Colonic mucosa (tissue), 4 donors: Measurements from ENCODE around the gene ALKBH7. TPM values are rescaled to one million over a fixed set of nuclear protein-coding genes. Genes with fewer than 3 reads are reported as not detected.
"Not testable (repeated sequence)": the region's sequence is repeated elsewhere in the genome, so short reads cannot be mapped to it uniquely, and the experiment has no call there.

ENCODE experiments used
- DNase-seq: peaks from one replicate; pipeline ENCODE4 v3.0.0-alpha.2; 2020
- H3K27ac ChIP-seq: fragments of 200-600 bp; one replicate; pipeline ENCODE4 v1.8.0; 2021
- H3K27me3 ChIP-seq: fragments of 200-600 bp; one replicate; pipeline ENCODE4 v1.8.0; 2021
- H3K36me3 ChIP-seq: fragments of 200-600 bp; one replicate; pipeline ENCODE4 v1.8.0; 2021
- H3K4me1 ChIP-seq: fragments of 200-600 bp; one replicate; pipeline ENCODE4 v1.8.0; 2021; ENCODE audit warnings: mild to moderate bottlenecking
- H3K4me3 ChIP-seq: fragments of 200-600 bp; one replicate; pipeline ENCODE4 v1.8.0; 2021
- H3K9ac ChIP-seq, 2 donors: one replicate each; pipeline ENCODE4 v1.7.0; 2013; ENCODE audit warnings: control low read depth in 2 of 2, low read depth in 2 of 2, low read length in 2 of 2
- H3K9me3 ChIP-seq: fragments of 200-600 bp; one replicate; pipeline ENCODE4 v1.8.0; 2021
- intact Hi-C: fragments of 100-400 bp; cut with DNase I; formaldehyde crosslinking; loops from one replicate; pipeline ENCODE4 v1.14.1; 2022
- total RNA-seq, 2 donors: library from RNA; stranded (reverse); fragmentation: NEBNext Ultra II Directional in 1 of 2; extraction: Animal tissue kit (Norgen Biotek cat#: 25700) in 1 of 2; gene quantifications; one replicate each; pipeline ENCODE4 v1.2.1, GENCODE V29; 2021
- TF ChIP-seq, protein P1 (sequence below): fragments of 200-600 bp; IDR thresholded peaks from one replicate; pipeline ENCODE4 v1.8.0; 2022; ENCODE audit warnings: antibody characterized with exemption, mild to moderate bottlenecking
- donor health status: healthy.
- donor health status: DM: no; HTN: no; CAD: no.
- donor health status: DM: no; HTN: no; CAD: no.

The ALKBH7 gene
- total RNA-seq, 2 donors from 2014 or later: 135 to 150 TPM

DNA sequence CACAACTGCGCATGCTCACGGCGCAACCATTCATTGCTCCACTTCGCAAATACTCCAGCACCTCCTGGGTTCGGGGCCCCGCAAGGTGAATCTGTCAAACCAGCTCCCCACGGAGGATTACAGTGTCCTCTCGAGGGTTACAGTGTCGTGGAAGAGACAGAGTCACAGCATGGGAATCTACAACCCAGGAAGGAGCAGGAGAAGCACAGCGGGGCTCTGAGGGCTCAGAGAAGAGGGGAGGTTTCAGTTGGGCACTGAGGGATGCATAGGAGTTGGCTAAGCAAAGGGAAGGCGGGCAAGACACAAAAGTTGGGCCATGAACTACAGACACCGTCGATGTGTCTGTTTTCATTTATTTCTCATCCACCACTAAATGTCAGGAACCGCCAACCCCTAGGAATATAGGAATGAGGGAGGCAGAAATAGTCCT, 21.4 kb downstream of the ALKBH7 start:
- TF ChIP-seq, protein P1, sequence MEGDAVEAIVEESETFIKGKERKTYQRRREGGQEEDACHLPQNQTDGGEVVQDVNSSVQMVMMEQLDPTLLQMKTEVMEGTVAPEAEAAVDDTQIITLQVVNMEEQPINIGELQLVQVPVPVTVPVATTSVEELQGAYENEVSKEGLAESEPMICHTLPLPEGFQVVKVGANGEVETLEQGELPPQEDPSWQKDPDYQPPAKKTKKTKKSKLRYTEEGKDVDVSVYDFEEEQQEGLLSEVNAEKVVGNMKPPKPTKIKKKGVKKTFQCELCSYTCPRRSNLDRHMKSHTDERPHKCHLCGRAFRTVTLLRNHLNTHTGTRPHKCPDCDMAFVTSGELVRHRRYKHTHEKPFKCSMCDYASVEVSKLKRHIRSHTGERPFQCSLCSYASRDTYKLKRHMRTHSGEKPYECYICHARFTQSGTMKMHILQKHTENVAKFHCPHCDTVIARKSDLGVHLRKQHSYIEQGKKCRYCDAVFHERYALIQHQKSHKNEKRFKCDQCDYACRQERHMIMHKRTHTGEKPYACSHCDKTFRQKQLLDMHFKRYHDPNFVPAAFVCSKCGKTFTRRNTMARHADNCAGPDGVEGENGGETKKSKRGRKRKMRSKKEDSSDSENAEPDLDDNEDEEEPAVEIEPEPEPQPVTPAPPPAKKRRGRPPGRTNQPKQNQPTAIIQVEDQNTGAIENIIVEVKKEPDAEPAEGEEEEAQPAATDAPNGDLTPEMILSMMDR: no peak
- Histone ChIP-seq H3K9me3 (no peaks in the 10 kb centered on the region), H3K4me1 (peaks cover 8% of the 10 kb centered on the region), H3K27me3 (no peaks in the 10 kb centered on the region), H3K9ac (peak overlapping the region; percentile 89 to 90), H3K4me3 (peak overlapping the region; percentile 68), H3K36me3 (peaks cover 5% of the 10 kb centered on the region), H3K27ac (peak overlapping the region; percentile 87)
- intact Hi-C loops: no loop called here
- no peak for DNase-seq

GRCh38 chr19:6394831-6395230, 22.2 kb downstream of the ALKBH7 start:
- DNase-seq: no peak
- intact Hi-C loops: no loop called here
- TF ChIP-seq, protein P1: no peak
- Histone ChIP-seq H3K27ac (no peak overlapping the region), H3K4me3 (no peak overlapping the region), H3K9me3 (no peaks in the 10 kb centered on the region), H3K4me1 (peaks cover 8% of the 10 kb centered on the region), H3K27me3 (no peaks in the 10 kb centered on the region), H3K9ac (no peak overlapping the region), H3K36me3 (no peaks in the 10 kb centered on the region)

- Histone ChIP-seq H3K4me1 (peaks cover 8% of the 10 kb centered on the region), H3K27me3 (no peaks in the 10 kb centered on the region), H3K9ac (no peak overlapping the region), H3K36me3 (no peaks in the 10 kb centered on the region), H3K9me3 (no peaks in the 10 kb centered on the region), H3K27ac (no peak overlapping the region), H3K4me3 (no peak overlapping the region)
- intact Hi-C loops: no loop called here
- TF ChIP-seq, protein P1: no peak
- DNase-seq: no peak
Measured at GRCh38 chr19:6396305-6396704, 23.7 kb downstream of the ALKBH7 start.

DNA sequence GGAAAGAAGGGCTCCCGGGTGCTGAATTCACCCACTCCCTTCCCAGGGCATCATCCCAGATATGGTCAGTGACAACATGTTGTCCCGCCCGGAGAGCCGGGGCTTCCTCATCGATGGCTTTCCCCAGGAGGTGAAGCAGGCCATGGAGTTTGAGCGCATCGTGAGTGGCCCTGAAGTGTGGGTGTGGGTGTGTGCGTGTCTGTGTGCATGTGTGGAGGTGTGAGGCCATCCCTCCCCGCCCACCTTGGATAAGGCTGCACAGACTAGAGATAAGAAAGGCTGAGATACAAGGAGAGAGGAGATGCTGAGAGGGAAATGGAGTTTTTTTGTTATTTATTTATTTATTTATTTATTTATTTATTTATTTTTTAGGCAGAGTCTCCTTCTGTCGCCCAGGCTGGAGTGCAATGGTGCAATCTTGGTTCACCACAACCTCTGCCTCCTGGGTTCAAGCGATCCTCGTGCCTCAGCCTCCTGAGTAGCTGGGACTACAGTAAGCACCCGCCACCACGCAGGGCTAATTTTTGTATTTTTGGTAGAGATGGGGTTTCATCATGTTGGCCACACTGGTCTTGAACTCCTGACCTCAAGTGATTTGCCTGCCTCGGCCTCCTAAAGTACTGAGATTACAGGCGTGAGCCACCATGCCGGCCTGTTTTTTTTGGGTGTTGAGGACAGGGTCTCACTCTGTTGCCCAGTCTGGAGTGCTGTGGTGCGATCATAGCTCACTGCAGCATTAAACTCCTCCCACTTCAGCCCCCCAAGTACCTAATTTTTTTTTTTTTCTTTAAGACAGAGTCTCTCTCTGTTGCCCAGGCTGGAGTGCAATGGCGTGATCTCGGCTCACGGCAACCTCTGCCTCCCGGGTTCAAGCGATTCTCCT, 27.7 kb downstream of the ALKBH7 start:
- H3K4me1 ChIP-seq, H3K27ac ChIP-seq, H3K9ac ChIP-seq, H3K4me3 ChIP-seq, DNase-seq, intact Hi-C loops, H3K36me3 ChIP-seq, H3K27me3 ChIP-seq, H3K9me3 ChIP-seq: not testable (repeated sequence)

GRCh38 chr19:6402058-6402457, 29.5 kb downstream of the ALKBH7 start:
- no peak overlapping the region for H3K4me3 ChIP-seq
- no peaks in the 10 kb centered on the region for H3K27me3 ChIP-seq
- no peaks in the 10 kb centered on the region for H3K9me3 ChIP-seq
- intact Hi-C loops: no loop called here
- H3K27ac ChIP-seq: peak overlapping the region; percentile 73
- H3K9ac ChIP-seq: no peak overlapping the region
- TF ChIP-seq, protein P1: no peak
- no peaks in the 10 kb centered on the region for H3K36me3 ChIP-seq
- no peak for DNase-seq
- peaks cover 9% of the 10 kb centered on the region for H3K4me1 ChIP-seq
